ENCODE results near the gene PCMTD2.

The PCMTD2 gene

GRCh38 chr20:64212755-64213154 is 42.8 kb upstream of the PCMTD2 start:
- Histone ChIP-seq H3K4me2 (ENCODE audit: low read length) (no peak overlapping the region), H3K4me3 (ENCODE audit: low read length) (no peak overlapping the region), H3K79me2 (ENCODE audit: control insufficient read depth, low read length) (no peaks in the 10 kb centered on the region), H3K4me1 (ENCODE audit: control insufficient read depth, low read length) (peaks cover 12% of the 10 kb centered on the region), H3K27ac (ENCODE audit: low read depth, low read length) (no peak overlapping the region), H3K36me3 (ENCODE audit: control insufficient read depth, low read length) (no peaks in the 10 kb centered on the region), H4K20me1 (ENCODE audit: control insufficient read depth, insufficient read depth, low read depth, low read length) (no peaks in the 10 kb centered on the region), H3K27me3 (ENCODE audit: control insufficient read depth, low read length) (no peaks in the 10 kb centered on the region), H3K9me3 (ENCODE audit: control insufficient read depth, insufficient read depth, low read length) (no peaks in the 10 kb centered on the region), H3K9me2 (replicated peaks; ENCODE audit: control insufficient read depth, low read length) (no peaks in the 10 kb centered on the region), H3F3A (ENCODE audit: control insufficient read depth, insufficient read depth) (no peaks in the 10 kb centered on the region)
- no peak for TF ChIP-seq EZH2phosphoT487 (IDR thresholded peaks at IDR 0.05; ENCODE audit: borderline replicate concordance, low read length)
- TF ChIP-seq, protein P1, sequence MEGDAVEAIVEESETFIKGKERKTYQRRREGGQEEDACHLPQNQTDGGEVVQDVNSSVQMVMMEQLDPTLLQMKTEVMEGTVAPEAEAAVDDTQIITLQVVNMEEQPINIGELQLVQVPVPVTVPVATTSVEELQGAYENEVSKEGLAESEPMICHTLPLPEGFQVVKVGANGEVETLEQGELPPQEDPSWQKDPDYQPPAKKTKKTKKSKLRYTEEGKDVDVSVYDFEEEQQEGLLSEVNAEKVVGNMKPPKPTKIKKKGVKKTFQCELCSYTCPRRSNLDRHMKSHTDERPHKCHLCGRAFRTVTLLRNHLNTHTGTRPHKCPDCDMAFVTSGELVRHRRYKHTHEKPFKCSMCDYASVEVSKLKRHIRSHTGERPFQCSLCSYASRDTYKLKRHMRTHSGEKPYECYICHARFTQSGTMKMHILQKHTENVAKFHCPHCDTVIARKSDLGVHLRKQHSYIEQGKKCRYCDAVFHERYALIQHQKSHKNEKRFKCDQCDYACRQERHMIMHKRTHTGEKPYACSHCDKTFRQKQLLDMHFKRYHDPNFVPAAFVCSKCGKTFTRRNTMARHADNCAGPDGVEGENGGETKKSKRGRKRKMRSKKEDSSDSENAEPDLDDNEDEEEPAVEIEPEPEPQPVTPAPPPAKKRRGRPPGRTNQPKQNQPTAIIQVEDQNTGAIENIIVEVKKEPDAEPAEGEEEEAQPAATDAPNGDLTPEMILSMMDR (IDR thresholded peaks at IDR 0.05; ENCODE audit: low read depth, low read length, poor library complexity, severe bottlenecking): no peak

DNA sequence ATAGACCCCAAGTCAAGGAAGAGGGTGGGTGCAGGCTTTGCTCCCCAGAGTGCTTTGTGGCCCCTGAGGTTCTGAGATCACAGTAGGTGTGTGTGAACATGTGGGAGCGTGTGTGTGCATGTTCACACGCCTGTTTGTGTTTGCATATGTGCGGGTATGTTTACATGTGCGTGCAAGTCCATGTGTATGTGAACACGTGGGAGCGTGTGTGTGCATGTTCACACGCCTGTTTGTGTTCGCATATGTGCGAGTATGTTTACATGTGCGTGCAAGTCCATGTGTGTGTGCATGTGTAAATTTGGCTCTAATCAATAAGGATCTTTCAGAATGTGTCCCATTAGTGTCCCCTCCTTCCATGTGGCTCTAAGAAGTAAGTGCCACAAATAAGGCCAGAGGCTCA is 41.4 kb upstream of the PCMTD2 start:
- no peak overlapping the region for H3K4me3 ChIP-seq (ENCODE audit: low read length)
- TF ChIP-seq, protein P1 (IDR thresholded peaks at IDR 0.05; ENCODE audit: low read depth, low read length, poor library complexity, severe bottlenecking): no peak
- TF ChIP-seq EZH2phosphoT487 (IDR thresholded peaks at IDR 0.05; ENCODE audit: borderline replicate concordance, low read length): no peak
- no peak overlapping the region for H3K27ac ChIP-seq (ENCODE audit: low read depth, low read length)
- no peaks in the 10 kb centered on the region for H3F3A ChIP-seq (ENCODE audit: control insufficient read depth, insufficient read depth)
- H4K20me1 ChIP-seq (ENCODE audit: control insufficient read depth, insufficient read depth, low read depth, low read length): no peaks in the 10 kb centered on the region
- H3K9me3 ChIP-seq (ENCODE audit: control insufficient read depth, insufficient read depth, low read length): no peaks in the 10 kb centered on the region
- no peaks in the 10 kb centered on the region for H3K79me2 ChIP-seq (ENCODE audit: control insufficient read depth, low read length)
- H3K27me3 ChIP-seq (ENCODE audit: control insufficient read depth, low read length): no peaks in the 10 kb centered on the region
- no peaks in the 10 kb centered on the region for H3K36me3 ChIP-seq (ENCODE audit: control insufficient read depth, low read length)
- no peaks in the 10 kb centered on the region for H3K9me2 ChIP-seq (replicated peaks; ENCODE audit: control insufficient read depth, low read length)
- H3K4me1 ChIP-seq (ENCODE audit: control insufficient read depth, low read length): no peaks in the 10 kb centered on the region
- H3K4me2 ChIP-seq (ENCODE audit: low read length): no peak overlapping the region

- Histone ChIP-seq H3K27me3 (ENCODE audit: control insufficient read depth, low read length) (no peaks in the 10 kb centered on the region), H3K9me3 (ENCODE audit: control insufficient read depth, insufficient read depth, low read length) (no peaks in the 10 kb centered on the region), H3K4me2 (ENCODE audit: low read length) (no peak overlapping the region), H3F3A (ENCODE audit: control insufficient read depth, insufficient read depth) (no peaks in the 10 kb centered on the region), H3K27ac (ENCODE audit: low read depth, low read length) (no peak overlapping the region), H4K20me1 (ENCODE audit: control insufficient read depth, insufficient read depth, low read depth, low read length) (no peaks in the 10 kb centered on the region), H3K4me1 (ENCODE audit: control insufficient read depth, low read length) (no peaks in the 10 kb centered on the region), H3K79me2 (ENCODE audit: control insufficient read depth, low read length) (no peaks in the 10 kb centered on the region), H3K9me2 (replicated peaks; ENCODE audit: control insufficient read depth, low read length) (no peaks in the 10 kb centered on the region), H3K36me3 (ENCODE audit: control insufficient read depth, low read length) (no peaks in the 10 kb centered on the region), H3K4me3 (ENCODE audit: low read length) (no peak overlapping the region)
- TF ChIP-seq, protein P1 (IDR thresholded peaks at IDR 0.05; ENCODE audit: low read depth, low read length, poor library complexity, severe bottlenecking): no peak
- no peak for TF ChIP-seq EZH2phosphoT487 (IDR thresholded peaks at IDR 0.05; ENCODE audit: borderline replicate concordance, low read length)
Observed at GRCh38 chr20:64214952-64215351, 40.6 kb upstream of the PCMTD2 start.

DNA sequence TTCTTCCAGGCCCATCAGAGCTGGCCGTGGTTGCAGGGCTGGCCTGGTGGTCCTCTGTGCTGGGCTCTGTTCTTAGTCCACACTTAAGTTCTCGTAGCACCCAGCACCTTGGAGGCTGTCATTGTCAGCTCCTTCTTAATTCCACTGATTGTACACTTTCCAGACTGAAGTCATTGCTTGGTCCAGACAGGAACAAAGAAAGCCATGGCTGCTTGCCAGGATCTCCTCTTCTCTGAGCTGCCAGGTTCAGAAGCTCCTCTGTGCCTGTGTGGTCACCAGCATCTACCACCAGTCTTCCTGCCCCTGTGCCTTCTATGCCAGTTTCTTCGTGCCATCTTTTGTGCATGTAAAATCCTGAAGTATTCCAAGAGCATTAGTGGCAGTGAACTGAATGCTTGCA is 39.5 kb upstream of the PCMTD2 start:
- Histone ChIP-seq H3K36me3 (ENCODE audit: control insufficient read depth, low read length) (no peaks in the 10 kb centered on the region), H3K9me3 (ENCODE audit: control insufficient read depth, insufficient read depth, low read length) (no peaks in the 10 kb centered on the region), H3K4me2 (ENCODE audit: low read length) (no peak overlapping the region), H3K27me3 (ENCODE audit: control insufficient read depth, low read length) (no peaks in the 10 kb centered on the region), H3F3A (ENCODE audit: control insufficient read depth, insufficient read depth) (no peaks in the 10 kb centered on the region), H3K4me3 (ENCODE audit: low read length) (no peak overlapping the region), H3K4me1 (ENCODE audit: control insufficient read depth, low read length) (no peaks in the 10 kb centered on the region), H3K9me2 (replicated peaks; ENCODE audit: control insufficient read depth, low read length) (no peaks in the 10 kb centered on the region), H4K20me1 (ENCODE audit: control insufficient read depth, insufficient read depth, low read depth, low read length) (no peaks in the 10 kb centered on the region), H3K79me2 (ENCODE audit: control insufficient read depth, low read length) (no peaks in the 10 kb centered on the region), H3K27ac (ENCODE audit: low read depth, low read length) (no peak overlapping the region)
- TF ChIP-seq, protein P1 (IDR thresholded peaks at IDR 0.05; ENCODE audit: low read depth, low read length, poor library complexity, severe bottlenecking): no peak

All from DOHH2 (cell line).